ENCODE results near the gene RUFY1. TPM values are rescaled to one million over a fixed set of nuclear protein-coding genes. Genes with fewer than 3 reads are reported as not detected.
"Not testable (repeated sequence)": the region's sequence is repeated elsewhere in the genome, so short reads cannot be mapped to it uniquely, and the experiment has no call there.

Gene RUFY1
- total and polyA plus RNA-seq, 9 donors = 31.4 to 53.6 (median 39.1) TPM

- intact Hi-C loops (cut with DNase I) = no loop called here
These were observed 15.9 kb upstream of the RUFY1 start for GRCh38 chr5:179534431-179534830.

GRCh38 chr5:179536676-179537075 is 13.7 kb upstream of the RUFY1 start:
- Histone ChIP-seq H3K9me3 (no peaks in the 10 kb centered on the region), H3K4me1 (ENCODE audit: insufficient read depth) (no peaks in the 10 kb centered on the region), H3K36me3 (no peaks in the 10 kb centered on the region), H3K4me3 (no peak overlapping the region), H3K27ac (no peak overlapping the region), H3K27me3 (no peaks in the 10 kb centered on the region)
- WGBS, 3 donors = 10 to 12% (median 11%) methylated on average over 6 of the region's 6 CpGs
- no peak for DNase-seq
- intact Hi-C loops (cut with DNase I) = no loop called here
- TF ChIP-seq EP300 (IDR thresholded peaks at IDR 0.05) = no peak
- no peak for TF ChIP-seq POLR2A (IDR thresholded peaks at IDR 0.05)
- TF ChIP-seq, protein P1, sequence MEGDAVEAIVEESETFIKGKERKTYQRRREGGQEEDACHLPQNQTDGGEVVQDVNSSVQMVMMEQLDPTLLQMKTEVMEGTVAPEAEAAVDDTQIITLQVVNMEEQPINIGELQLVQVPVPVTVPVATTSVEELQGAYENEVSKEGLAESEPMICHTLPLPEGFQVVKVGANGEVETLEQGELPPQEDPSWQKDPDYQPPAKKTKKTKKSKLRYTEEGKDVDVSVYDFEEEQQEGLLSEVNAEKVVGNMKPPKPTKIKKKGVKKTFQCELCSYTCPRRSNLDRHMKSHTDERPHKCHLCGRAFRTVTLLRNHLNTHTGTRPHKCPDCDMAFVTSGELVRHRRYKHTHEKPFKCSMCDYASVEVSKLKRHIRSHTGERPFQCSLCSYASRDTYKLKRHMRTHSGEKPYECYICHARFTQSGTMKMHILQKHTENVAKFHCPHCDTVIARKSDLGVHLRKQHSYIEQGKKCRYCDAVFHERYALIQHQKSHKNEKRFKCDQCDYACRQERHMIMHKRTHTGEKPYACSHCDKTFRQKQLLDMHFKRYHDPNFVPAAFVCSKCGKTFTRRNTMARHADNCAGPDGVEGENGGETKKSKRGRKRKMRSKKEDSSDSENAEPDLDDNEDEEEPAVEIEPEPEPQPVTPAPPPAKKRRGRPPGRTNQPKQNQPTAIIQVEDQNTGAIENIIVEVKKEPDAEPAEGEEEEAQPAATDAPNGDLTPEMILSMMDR (IDR thresholded peaks at IDR 0.05) = no peak

More at GRCh38 chr5:179534431-179534830, 15.9 kb upstream of the RUFY1 start:
- Histone ChIP-seq H3K4me3 (no peak overlapping the region), H3K36me3 (no peaks in the 10 kb centered on the region), H3K9me3 (no peaks in the 10 kb centered on the region), H3K4me1 (ENCODE audit: insufficient read depth) (peaks cover 3% of the 10 kb centered on the region), H3K27ac (no peak overlapping the region), H3K27me3 (no peaks in the 10 kb centered on the region)
- DNase-seq = no peak
- no peak for TF ChIP-seq EP300 (IDR thresholded peaks at IDR 0.05)
- WGBS, 3 donors = 86 to 93% (median 87%) methylated on average over 12 of the region's 12 CpGs

GRCh38 chr5:179542170-179542569 is 8.2 kb upstream of the RUFY1 start:
- 88 to 92% (median 91%) methylated on average over 7 of the region's 7 CpGs for WGBS, 3 donors
- TF ChIP-seq, protein P1 (IDR thresholded peaks at IDR 0.05) = no peak
- no peak for TF ChIP-seq EP300 (IDR thresholded peaks at IDR 0.05)
- no peak for TF ChIP-seq POLR2A (IDR thresholded peaks at IDR 0.05)
- no peaks in the 10 kb centered on the region for H3K27me3 ChIP-seq
- H3K36me3 ChIP-seq = no peaks in the 10 kb centered on the region
- no peak overlapping the region for H3K27ac ChIP-seq
- DNase-seq = no peak
- intact Hi-C loops (cut with DNase I) = no loop called here
- H3K4me1 ChIP-seq (ENCODE audit: insufficient read depth) = no peaks in the 10 kb centered on the region
- H3K9me3 ChIP-seq = no peaks in the 10 kb centered on the region
- H3K4me3 ChIP-seq = no peak overlapping the region

DNA sequence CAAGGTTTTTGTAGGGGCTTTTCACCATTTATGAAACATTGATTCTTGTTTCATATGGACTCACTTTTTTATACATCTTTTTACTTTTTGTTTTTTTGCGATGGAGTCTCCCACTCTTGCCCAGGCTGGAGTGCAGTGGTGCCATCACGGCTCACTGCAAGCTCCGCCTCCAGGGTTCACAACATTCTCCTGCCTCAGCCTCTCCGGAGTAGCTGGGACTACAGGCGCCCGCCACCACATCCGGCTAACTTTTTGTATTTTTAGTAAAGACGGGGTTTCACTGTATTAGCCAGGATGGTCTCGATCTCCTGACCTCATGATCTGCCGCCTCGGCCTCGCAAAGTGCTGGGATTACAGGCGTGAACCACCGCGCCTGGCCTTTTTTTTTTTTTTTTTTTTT is 7.1 kb upstream of the RUFY1 start:
- DNase-seq; H3K9me3 ChIP-seq; H3K27ac ChIP-seq; intact Hi-C loops (cut with DNase I); H3K4me1 ChIP-seq (ENCODE audit: insufficient read depth); H3K4me3 ChIP-seq; H3K27me3 ChIP-seq; H3K36me3 ChIP-seq: not testable (repeated sequence)
- WGBS, 3 donors = 87 to 93% (median 89%) methylated on average over 15 of the region's 15 CpGs

DNA sequence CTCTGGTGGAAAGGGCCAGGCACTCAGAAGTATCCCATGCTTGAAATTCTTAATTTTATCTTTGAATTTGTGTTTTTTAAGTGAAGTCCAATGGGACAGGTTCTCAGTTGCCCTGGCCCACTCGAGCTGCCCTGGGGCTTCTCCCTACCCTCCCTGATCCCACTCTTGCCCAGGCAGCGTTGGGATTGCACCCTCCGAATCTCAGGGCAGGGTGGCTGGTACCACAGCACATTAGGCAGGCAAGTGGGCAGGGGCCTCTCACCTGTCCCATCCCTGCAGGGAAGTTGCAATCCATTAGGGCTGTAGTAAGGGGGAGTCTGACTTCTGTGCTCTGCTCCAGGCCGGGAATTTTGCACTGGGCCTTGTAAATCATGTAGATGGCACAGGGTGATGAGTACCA is 2.7 kb downstream of the RUFY1 start:
- intact Hi-C loops (cut with DNase I) = loop anchor here in 3 of 4 donors (5.0 to 10.0 kb wide), 3 partner anchors 62 to 1262 kb away; partner anchors contain the start of gene HNRNPH1 (in 1 of the 3)
- H3K27ac ChIP-seq = no peak overlapping the region
- TF ChIP-seq, protein P1 (IDR thresholded peaks at IDR 0.05) = no peak
- no peak for TF ChIP-seq POLR2A (IDR thresholded peaks at IDR 0.05)
- no peak for TF ChIP-seq EP300 (IDR thresholded peaks at IDR 0.05)
- WGBS, 3 donors = 86 to 94% (median 87%) methylated on average over 4 of the region's 4 CpGs
- DNase-seq = no peak
- no peaks in the 10 kb centered on the region for H3K9me3 ChIP-seq
- no peaks in the 10 kb centered on the region for H3K27me3 ChIP-seq
- no peaks in the 10 kb centered on the region for H3K36me3 ChIP-seq
- peaks cover 4% of the 10 kb centered on the region for H3K4me1 ChIP-seq (ENCODE audit: insufficient read depth)
- H3K4me3 ChIP-seq = no peak overlapping the region

All from ovary (tissue), 9 donors.